PC-3 (cell line): ENCODE data around the gene EZH1.

Experiments
- CTCF ChIP-seq: fragments of 300-600 bp; sonication (generic); conservative IDR thresholded peaks from 2 replicates; pipeline ENCODE4 v1.5.1; 2017; ENCODE audit warnings: antibody characterized with exemption, low read depth, mild to moderate bottlenecking, low read length
- EZH2 ChIP-seq: fragments of 300-600 bp; sonication (generic); IDR thresholded peaks from one replicate; pipeline ENCODE4 v1.6.1; 2017; ENCODE audit warnings: antibody characterized with exemption, mild to moderate bottlenecking, low read length; ENCODE audit not compliant: unreplicated experiment

DNA sequence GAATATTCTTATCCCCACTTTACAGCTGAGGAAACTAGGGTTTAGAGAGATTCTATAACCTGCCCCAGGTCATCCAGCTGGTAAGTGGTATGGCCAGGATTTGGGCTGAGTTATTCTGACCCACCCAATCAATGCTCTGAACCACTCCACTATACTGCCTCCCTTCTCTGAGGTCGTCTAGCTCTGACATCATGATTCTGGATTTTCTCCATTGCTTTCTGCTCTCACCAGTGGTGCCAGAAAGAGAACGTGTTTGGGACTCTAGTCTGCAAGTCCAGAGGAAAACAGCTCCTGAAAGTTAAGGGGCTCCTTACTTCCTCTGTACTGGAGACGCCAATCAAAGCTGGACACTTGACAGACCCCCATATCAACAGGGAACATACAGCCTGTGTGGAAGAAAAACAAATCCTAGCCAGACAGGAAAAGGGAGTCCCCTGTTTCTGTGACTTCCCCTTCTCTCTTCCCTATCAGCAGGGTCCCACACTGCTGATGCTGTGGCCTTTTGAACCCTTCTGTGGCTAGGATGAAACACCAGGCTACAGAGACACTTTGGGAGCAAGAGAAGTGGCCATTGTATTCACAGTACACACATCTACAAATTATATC, 6.0 kb upstream of the EZH1 start:
- no peak for TF ChIP-seq CTCF
- no peak for TF ChIP-seq EZH2
